GM19351 (cell line): ENCODE measurements around the gene FUT8.

Experiments
- ATAC-seq: cut with Tn5 transposase; IDR thresholded peaks from one replicate; pipeline ENCODE4 v1.9.1; 2021; ENCODE audit warnings: mild to moderate bottlenecking, moderate library complexity; ENCODE audit not compliant: unreplicated experiment

Gene FUT8

GRCh38 chr14:65550779-65551643, 138.5 kb downstream of the FUT8 start:
- no peak for ATAC-seq

- ATAC-seq, result no peak
Observed at GRCh38 chr14:65552724-65553123, 140.2 kb downstream of the FUT8 start.

GRCh38 chr14:65554837-65555236, 142.3 kb downstream of the FUT8 start:
- no peak for ATAC-seq

- ATAC-seq, result no peak
Observed at GRCh38 chr14:65555358-65555757, 142.8 kb downstream of the FUT8 start.

- no peak for ATAC-seq
Observed at GRCh38 chr14:65558363-65558762, 145.8 kb downstream of the FUT8 start.

GRCh38 chr14:65560340-65561027, 148.0 kb downstream of the FUT8 start:
- ATAC-seq, result no peak

- ATAC-seq, result no peak
Observed at GRCh38 chr14:65564370-65564769, 151.8 kb downstream of the FUT8 start.

- no peak for ATAC-seq
Observed at GRCh38 chr14:65565948-65566347, 153.4 kb downstream of the FUT8 start.

- no peak for ATAC-seq
Observed at GRCh38 chr14:65566820-65567522, 154.4 kb downstream of the FUT8 start.

- no peak for ATAC-seq
Observed at GRCh38 chr14:65574611-65575010, 162.1 kb downstream of the FUT8 start.

- no peak for ATAC-seq
Observed at GRCh38 chr14:65575389-65575788, 162.9 kb downstream of the FUT8 start.

- ATAC-seq, result no peak
Observed at GRCh38 chr14:65580973-65581372, 168.4 kb downstream of the FUT8 start.

- no peak for ATAC-seq
Observed at GRCh38 chr14:65581378-65581777, 168.8 kb downstream of the FUT8 start.

- no peak for ATAC-seq
Observed at GRCh38 chr14:65581799-65582198, 169.3 kb downstream of the FUT8 start.

GRCh38 chr14:65585216-65585615, 172.7 kb downstream of the FUT8 start:
- ATAC-seq, result no peak

- no peak for ATAC-seq
Observed at GRCh38 chr14:65588426-65589140, 176.1 kb downstream of the FUT8 start.

GRCh38 chr14:65594153-65594881, 181.8 kb downstream of the FUT8 start:
- ATAC-seq, result no peak

GRCh38 chr14:65594882-65595237, 182.3 kb downstream of the FUT8 start:
- ATAC-seq, result no peak

GRCh38 chr14:65599375-65599774, 186.8 kb downstream of the FUT8 start:
- no peak for ATAC-seq

- ATAC-seq, result no peak
Observed at GRCh38 chr14:65600742-65601141, 188.2 kb downstream of the FUT8 start.
